HEK293 (cell line): ENCODE results near the gene TTC31.

Source experiments
- CTCF ChIA-PET: fragments of 350-600 bp; formaldehyde crosslinking; extraction: SDS; loops from one replicate; lab custom pipeline; 2021; ENCODE audit warnings: antibody characterized with exemption; lab: Yijun Ruan, JAX
- POLR2A ChIA-PET: fragments of 300-600 bp; formaldehyde crosslinking; extraction: SDS; loops from one replicate; lab custom pipeline; 2020; ENCODE audit warnings: antibody characterized with exemption, inconsistent platforms; lab: Yijun Ruan, JAX
- H3K27ac ChIP-seq: fragments of 200-500 bp; sonication (Bioruptor generic); 2 replicates; pipeline ENCODE4 v1.5.1; 2014; ENCODE audit warnings: low read depth, low read length, control low read depth, inconsistent platforms; ENCODE audit errors: extremely low read depth
- H3K36me3 ChIP-seq, 2 experiments: fragments of 200-500 bp in 1 of 2; sonication (Bioruptor generic) in 1 of 2; 1 replicate in 1 of 2; 2 replicates in 1 of 2; pipeline ENCODE4 v1.5.1; 2014 to 2017; ENCODE audit warnings: inconsistent platforms in 2 of 2, low read length in 2 of 2; ENCODE audit not compliant: control insufficient read depth in 2 of 2, insufficient read depth in 1 of 2
- H3K4me1 ChIP-seq: fragments of 200-500 bp; sonication (Bioruptor generic); 2 replicates; pipeline ENCODE4 v1.5.1; 2014; ENCODE audit warnings: mild to moderate bottlenecking, low read length, inconsistent platforms; ENCODE audit not compliant: control insufficient read depth, insufficient read depth
- H3K4me3 ChIP-seq: 2 replicates; pipeline ENCODE4 v1.5.1; 2011; ENCODE audit warnings: low read depth, mild to moderate bottlenecking, control low read depth, low read length, moderate library complexity
- H3K9me3 ChIP-seq: fragments of 200-500 bp; sonication (Bioruptor generic); 2 replicates; pipeline ENCODE4 v1.5.1; 2014; ENCODE audit warnings: low read depth, low read length, inconsistent platforms; ENCODE audit not compliant: control insufficient read depth, insufficient read depth
- SCRT1 ChIP-seq: fragments of 450-650 bp; formaldehyde crosslinking; IDR thresholded peaks from 2 replicates; pipeline ENCODE4 v1.5.1; 2016; ENCODE audit warnings: missing biosample characterization, missing genetic modification characterization, borderline replicate concordance
- SCRT2 ChIP-seq: fragments of 450-650 bp; formaldehyde crosslinking; IDR thresholded peaks from 2 replicates; pipeline ENCODE4 v1.5.1; 2016; ENCODE audit warnings: missing biosample characterization, missing genetic modification characterization
- SP2 ChIP-seq: fragments of 450-650 bp; formaldehyde crosslinking; IDR thresholded peaks from 2 replicates; pipeline ENCODE4 v1.5.1; 2016; ENCODE audit warnings: missing biosample characterization, missing genetic modification characterization
- TRIM28 ChIP-seq: IDR thresholded peaks from 2 replicates; pipeline ENCODE4 v1.6.1; 2011; ENCODE audit warnings: low read length, control low read depth, borderline replicate concordance
- TSHZ1 ChIP-seq: fragments of 450-650 bp; formaldehyde crosslinking; IDR thresholded peaks from 2 replicates; pipeline ENCODE4 v1.5.1; 2016; ENCODE audit warnings: missing biosample characterization, missing genetic modification characterization, borderline replicate concordance
- ZBTB11 ChIP-seq: fragments of 450-650 bp; formaldehyde crosslinking; conservative IDR thresholded peaks from 2 replicates; pipeline ENCODE4 v1.5.1; 2016; ENCODE audit warnings: low read depth, missing biosample characterization, missing genetic modification characterization
- ZBTB26 ChIP-seq: fragments of 450-650 bp; formaldehyde crosslinking; optimal IDR thresholded peaks from 2 replicates; pipeline ENCODE3; 2016; ENCODE audit warnings: missing biosample characterization, mild to moderate bottlenecking, missing genetic modification characterization
- ZIC2 ChIP-seq: fragments of 450-650 bp; formaldehyde crosslinking; IDR thresholded peaks from 2 replicates; pipeline ENCODE4 v1.5.1; 2016; ENCODE audit warnings: missing biosample characterization, missing genetic modification characterization
- ZNF221 ChIP-seq: fragments of 450-650 bp; formaldehyde crosslinking; IDR thresholded peaks from 2 replicates; pipeline ENCODE4 v1.5.1; 2017; ENCODE audit warnings: missing biosample characterization, missing genetic modification characterization, borderline replicate concordance
- ZNF248 ChIP-seq: fragments of 450-650 bp; formaldehyde crosslinking; IDR thresholded peaks from 2 replicates; pipeline ENCODE4 v1.5.1; 2017; ENCODE audit warnings: missing biosample characterization, missing genetic modification characterization
- ZNF335 ChIP-seq: fragments of 450-650 bp; formaldehyde crosslinking; conservative IDR thresholded peaks from 2 replicates; pipeline ENCODE4 v1.5.1; 2016; ENCODE audit warnings: missing biosample characterization, missing genetic modification characterization
- ZNF394 ChIP-seq: fragments of 450-650 bp; formaldehyde crosslinking; IDR thresholded peaks from 2 replicates; pipeline ENCODE4 v1.5.1; 2016; ENCODE audit warnings: missing biosample characterization, missing genetic modification characterization, mild to moderate bottlenecking, moderate library complexity, borderline replicate concordance
- ZNF513 ChIP-seq: fragments of 450-650 bp; IDR thresholded peaks from 2 replicates; pipeline ENCODE4 v1.5.1; 2018; ENCODE audit warnings: missing biosample characterization, missing genetic modification characterization
- ZNF548 ChIP-seq: fragments of 450-650 bp; formaldehyde crosslinking; IDR thresholded peaks from 2 replicates; pipeline ENCODE4 v1.5.1; 2016; ENCODE audit warnings: missing biosample characterization, missing genetic modification characterization
- ZNF624 ChIP-seq: fragments of 450-650 bp; formaldehyde crosslinking; IDR thresholded peaks from 2 replicates; pipeline ENCODE4 v1.5.1; 2017; ENCODE audit warnings: missing biosample characterization, missing genetic modification characterization

Gene TTC31

GRCh38 chr2:74525717-74526648 lies 43.1 kb downstream of the TTC31 start, which contains the start of gene DQX1 (continued):
- no peak for TF ChIP-seq ZNF513 (tag by site-specific recombination)
- TF ChIP-seq ZIC2 (tag by site-specific recombination) = no peak
- no peak for TF ChIP-seq ZBTB11 (tag by site-specific recombination)
- no peak for TF ChIP-seq SCRT1
- no peak for TF ChIP-seq ZNF248 (tag by site-specific recombination)
- no peak for TF ChIP-seq SCRT2 (tag by site-specific recombination)
- TF ChIP-seq SP2 (tag by site-specific recombination) = no peak
- no peak for TF ChIP-seq ZNF548
- TF ChIP-seq TRIM28 = peak; percentile 65; the same call in 1 of the 2 replicates
- no peak for TF ChIP-seq ZNF335 (tag by site-specific recombination)
- TF ChIP-seq ZNF221 = no peak
- TF ChIP-seq ZNF394 (tag by site-specific recombination) = no peak
- TF ChIP-seq ZNF624 (tag by site-specific recombination) = no peak
- TF ChIP-seq TSHZ1 (tag by site-specific recombination) = no peak

GRCh38 chr2:74526649-74527230 lies 43.9 kb downstream of the TTC31 start:
- Histone ChIP-seq H3K9me3 (no peaks in the 10 kb centered on the region), H3K4me3 (no peak overlapping the region)
- TF ChIP-seq TRIM28 (peak; percentile 72; the same call in 1 of the 2 replicates), ZBTB26 (tag by site-specific recombination) (no peak)
- TF ChIP-seq, all 188 proteins: peak for 1
- Histone ChIP-seq H3K4me1 (no peaks in the 10 kb centered on the region; the same call in 1 of the 2 replicates), H3K36me3 (peaks cover 7 to 46% of the 10 kb centered on the region in 2 experiments; a peak in 1 of 3 replicates), H3K27ac (no peak overlapping the region)
- ChIA-PET CTCF (interaction anchor here (1.3 kb wide), 1 partner anchor 21 kb away, joined by 5 read pairs; no protein-coding TSS in a partner anchor), POLR2A (interaction anchor here (1.3 to 2.5 kb wide), 4 partner anchors 18 to 44 kb away, joined by 5 to 12 read pairs (median 6); partner anchors contain the start of genes CCDC142, PCGF1 and TTC31)
